Measurements from ENCODE around the gene CASK. TPM values are rescaled to one million over a fixed set of nuclear protein-coding genes. Genes with fewer than 3 reads are reported as not detected.

Gene CASK
- total and polyA plus RNA-seq, 7 donors, result 9.5 to 37.1 (median 18.4) TPM

- intact Hi-C loops (cut with DNase I), result no loop called here
These were observed 36.8 kb upstream of the CASK start for GRCh38 chrX:41960142-41960541.

GRCh38 chrX:41958861-41959260 lies 35.5 kb upstream of the CASK start:
- H3K27me3 ChIP-seq, result no peaks in the 10 kb centered on the region
- H3K9me3 ChIP-seq, result no peaks in the 10 kb centered on the region
- no peak overlapping the region for H3K4me3 ChIP-seq
- H3K36me3 ChIP-seq, result no peaks in the 10 kb centered on the region
- no peak for TF ChIP-seq CTCF (IDR thresholded peaks at IDR 0.05)
- TF ChIP-seq POLR2A (IDR thresholded peaks at IDR 0.05), result no peak
- no peak for TF ChIP-seq EP300 (IDR thresholded peaks at IDR 0.05)
- TF ChIP-seq POLR2AphosphoS5 (IDR thresholded peaks at IDR 0.05), result no peak
- H3K4me1 ChIP-seq, result no peaks in the 10 kb centered on the region
- no peak overlapping the region for H3K27ac ChIP-seq
- DNase-seq, result no peak
- intact Hi-C loops (cut with DNase I), result no loop called here

More at GRCh38 chrX:41960142-41960541, 36.8 kb upstream of the CASK start:
- WGBS, 2 donors, result 48 to 82% methylated on average over 2 of the region's 2 CpGs
- Histone ChIP-seq H3K4me1 (no peaks in the 10 kb centered on the region), H3K9me3 (no peaks in the 10 kb centered on the region), H3K27ac (no peak overlapping the region), H3K4me3 (no peak overlapping the region), H3K27me3 (no peaks in the 10 kb centered on the region), H3K36me3 (no peaks in the 10 kb centered on the region)
- no peak for DNase-seq
- TF ChIP-seq POLR2AphosphoS5 (IDR thresholded peaks at IDR 0.05) (no peak), CTCF (IDR thresholded peaks at IDR 0.05) (no peak), POLR2A (IDR thresholded peaks at IDR 0.05) (no peak), EP300 (IDR thresholded peaks at IDR 0.05) (no peak)

- H3K27me3 ChIP-seq, result no peaks in the 10 kb centered on the region
- 97% methylated on average over 2 of the region's 2 CpGs for WGBS, 2 donors
- intact Hi-C loops (cut with DNase I), result no loop called here
These were observed 32.7 kb upstream of the CASK start for GRCh38 chrX:41956027-41956426.

GRCh38 chrX:41952102-41952501 lies 28.7 kb upstream of the CASK start:
- whole genome bisulfite sequencing, 2 donors, result 22 to 68% methylated on average over 5 of the region's 5 CpGs
- H3K9me3 ChIP-seq, result no peaks in the 10 kb centered on the region
- TF ChIP-seq POLR2A (IDR thresholded peaks at IDR 0.05) (no peak), POLR2AphosphoS5 (IDR thresholded peaks at IDR 0.05) (no peak), EP300 (IDR thresholded peaks at IDR 0.05) (no peak), CTCF (IDR thresholded peaks at IDR 0.05) (no peak)

More at GRCh38 chrX:41956027-41956426, 32.7 kb upstream of the CASK start:
- Histone ChIP-seq H3K4me1 (no peaks in the 10 kb centered on the region), H3K36me3 (no peaks in the 10 kb centered on the region), H3K9me3 (no peaks in the 10 kb centered on the region), H3K27ac (no peak overlapping the region), H3K4me3 (no peak overlapping the region)
- no peak for DNase-seq
- TF ChIP-seq CTCF (IDR thresholded peaks at IDR 0.05), result no peak
- no peak for TF ChIP-seq POLR2A (IDR thresholded peaks at IDR 0.05)
- TF ChIP-seq EP300 (IDR thresholded peaks at IDR 0.05), result no peak
- no peak for TF ChIP-seq POLR2AphosphoS5 (IDR thresholded peaks at IDR 0.05)

GRCh38 chrX:41946989-41947612 lies 23.7 kb upstream of the CASK start:
- intact Hi-C loops (cut with DNase I), result no loop called here
- no peak overlapping the region for H3K4me3 ChIP-seq
- WGBS, 2 donors, result 26 to 68% methylated on average over 5 of the region's 5 CpGs
- no peaks in the 10 kb centered on the region for H3K27me3 ChIP-seq
- no peaks in the 10 kb centered on the region for H3K36me3 ChIP-seq
- no peaks in the 10 kb centered on the region for H3K9me3 ChIP-seq
- TF ChIP-seq EP300 (IDR thresholded peaks at IDR 0.05), result no peak
- no peak for TF ChIP-seq CTCF (IDR thresholded peaks at IDR 0.05)
- no peak overlapping the region for H3K27ac ChIP-seq
- DNase-seq, result no peak
- H3K4me1 ChIP-seq, result no peaks in the 10 kb centered on the region

More at GRCh38 chrX:41952102-41952501, 28.7 kb upstream of the CASK start:
- Histone ChIP-seq H3K4me3 (no peak overlapping the region), H3K27ac (no peak overlapping the region), H3K4me1 (no peaks in the 10 kb centered on the region), H3K27me3 (no peaks in the 10 kb centered on the region), H3K36me3 (no peaks in the 10 kb centered on the region)
- intact Hi-C loops (cut with DNase I), result no loop called here
- DNase-seq, result no peak

Measured in sigmoid colon (tissue), 7 donors.